GM23248 (cell line): ENCODE measurements around the gene RBM47. TPM values are rescaled to one million over a fixed set of nuclear protein-coding genes. Genes with fewer than 3 reads are reported as not detected.

Experiments
- DNase-seq: peaks from one replicate; pipeline ENCODE4 v3.0.0-alpha.2; 2015
- H2AFZ ChIP-seq: fragments of 200-600 bp; sonication (generic); 2 replicates; pipeline ENCODE4 v1.6.1; 2016; ENCODE audit warnings: antibody characterized with exemption
- H3F3A ChIP-seq: fragments of 200-600 bp; sonication (generic); 2 replicates; pipeline ENCODE4 v1.6.1; 2016; ENCODE audit warnings: mild to moderate bottlenecking, antibody characterized with exemption, mixed run types; ENCODE audit not compliant: insufficient read depth
- H3K27ac ChIP-seq: fragments of 200-600 bp; sonication (generic); 2 replicates; pipeline ENCODE4 v1.5.1; 2016; ENCODE audit warnings: mild to moderate bottlenecking
- H3K27me3 ChIP-seq: fragments of 200-600 bp; sonication (generic); replicated peaks from 2 replicates; pipeline ENCODE4 v1.6.1; 2016; ENCODE audit warnings: mild to moderate bottlenecking; ENCODE audit not compliant: insufficient read depth
- H3K36me3 ChIP-seq: fragments of 200-600 bp; sonication (generic); 2 replicates; pipeline ENCODE4 v1.6.1; 2016; ENCODE audit warnings: low read depth, mild to moderate bottlenecking
- H3K4me1 ChIP-seq: fragments of 200-600 bp; sonication (generic); 2 replicates; pipeline ENCODE4 v1.6.1; 2016; ENCODE audit warnings: mild to moderate bottlenecking; ENCODE audit not compliant: insufficient read depth
- H3K4me2 ChIP-seq: fragments of 200-600 bp; sonication (generic); one replicate; pipeline ENCODE4 v1.6.1; 2016; ENCODE audit warnings: mild to moderate bottlenecking; ENCODE audit not compliant: unreplicated experiment
- H3K4me3 ChIP-seq: fragments of 200-600 bp; sonication (generic); 2 replicates; pipeline ENCODE4 v1.5.1; 2016; ENCODE audit warnings: mild to moderate bottlenecking
- H3K79me2 ChIP-seq: fragments of 200-600 bp; sonication (generic); 2 replicates; pipeline ENCODE4 v1.6.1; 2016; ENCODE audit warnings: mild to moderate bottlenecking; ENCODE audit not compliant: insufficient read depth
- H3K9ac ChIP-seq: fragments of 200-600 bp; sonication (generic); 2 replicates; pipeline ENCODE4 v1.6.1; 2016; ENCODE audit warnings: mild to moderate bottlenecking
- H3K9me2 ChIP-seq: fragments of 200-600 bp; sonication (generic); 2 replicates; pipeline ENCODE4 v1.6.1; 2016; ENCODE audit warnings: mixed run types, mild to moderate bottlenecking, moderate library complexity; ENCODE audit not compliant: insufficient read depth
- H3K9me3 ChIP-seq: fragments of 200-600 bp; sonication (generic); one replicate; pipeline ENCODE4 v1.6.1; 2017; ENCODE audit warnings: low read depth
- H4K20me1 ChIP-seq: fragments of 200-600 bp; sonication (generic); 2 replicates; pipeline ENCODE4 v1.6.0; 2016; ENCODE audit not compliant: insufficient read depth
- EZH2 ChIP-seq: fragments of 200-600 bp; sonication (generic); IDR thresholded peaks from 2 replicates; pipeline ENCODE4 v1.6.1; 2018; ENCODE audit warnings: antibody characterized with exemption, mild to moderate bottlenecking; ENCODE audit not compliant: insufficient read depth, poor library complexity, severe bottlenecking
- EZH2phosphoT487 ChIP-seq: fragments of 200-600 bp; sonication (generic); IDR thresholded peaks from 2 replicates; pipeline ENCODE4 v1.6.1; 2018; ENCODE audit warnings: antibody characterized with exemption, moderate library complexity, mild to moderate bottlenecking, low read depth; ENCODE audit not compliant: insufficient read depth
- WGBS, 2 experiments: methylation state at CpG; one replicate each; pipeline ENCODE4 v1.1.6; 2015 to 2017; ENCODE audit warnings: low lambda C conversion rate in 2 of 2, low coverage in 1 of 2; ENCODE audit errors: missing lambda C conversion rate in 2 of 2; 5-methylcytosine and 5-hydroxymethylcytosine counted together
- in situ Hi-C: fragments of 300-500 bp; cut with MboI; formaldehyde crosslinking; loops from 2 replicates; pipeline ENCODE4 v1.15.0; 2020
- polyA plus RNA-seq: library from polyadenylated mRNA; unstranded; fragments of >200 nt; fragmentation: Nextera tagmentation; extraction: Ambion mirVana; gene quantifications from 2 replicates; pipeline ENCODE4 v1.2.1, GENCODE V29; 2016
- total RNA-seq: library from RNA; depleted of rRNA; stranded (reverse); fragments of >200 nt; shearing (Covaris generic); gene quantifications from 2 replicates; pipeline ENCODE4 v1.2.3, GENCODE V29; 2014

Gene RBM47
- total and polyA plus RNA-seq, 2 experiments from 2014 or later = 0.70 to 1.3 TPM

DNA sequence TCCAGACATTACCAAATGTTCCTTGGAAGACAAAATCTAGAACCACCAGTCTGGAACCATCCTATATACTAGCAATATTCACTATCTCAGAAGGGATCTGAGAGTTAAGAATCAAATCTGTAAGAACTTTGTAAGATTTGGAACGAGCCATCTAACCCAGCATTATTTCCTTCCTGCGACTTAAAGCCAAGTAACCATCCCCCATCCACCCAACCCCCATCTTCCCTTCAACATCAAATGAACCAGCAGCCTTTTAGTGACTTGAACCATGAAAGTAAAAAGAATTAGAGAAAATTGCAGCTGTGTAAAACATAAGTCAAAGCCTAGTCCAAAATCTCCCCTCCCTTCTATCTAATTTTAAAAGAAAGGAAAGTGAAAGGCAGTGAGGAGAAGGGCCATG, 15.6 kb downstream of the RBM47 start:
- Histone ChIP-seq H3K9ac (no peak overlapping the region), H3F3A (peaks cover 12% of the 10 kb centered on the region; the same call in 1 of the 2 replicates), H3K4me3 (no peak overlapping the region), H3K4me1 (no peaks in the 10 kb centered on the region), H3K27me3 (no peaks in the 10 kb centered on the region), H3K36me3 (no peaks in the 10 kb centered on the region), H3K79me2 (no peaks in the 10 kb centered on the region), H3K9me2 (no peaks in the 10 kb centered on the region), H4K20me1 (no peaks in the 10 kb centered on the region), H3K4me2 (no peak overlapping the region), H3K27ac (no peak overlapping the region), H3K9me3 (no peaks in the 10 kb centered on the region), H2AFZ (no peak overlapping the region)
- DNase-seq = no peak
- TF ChIP-seq EZH2 = no peak
- TF ChIP-seq EZH2phosphoT487 = no peak
- in situ Hi-C loops = no loop called here
- 58 to 74% methylated on average over 2 of the region's 2 CpGs for WGBS, 2 experiments

DNA sequence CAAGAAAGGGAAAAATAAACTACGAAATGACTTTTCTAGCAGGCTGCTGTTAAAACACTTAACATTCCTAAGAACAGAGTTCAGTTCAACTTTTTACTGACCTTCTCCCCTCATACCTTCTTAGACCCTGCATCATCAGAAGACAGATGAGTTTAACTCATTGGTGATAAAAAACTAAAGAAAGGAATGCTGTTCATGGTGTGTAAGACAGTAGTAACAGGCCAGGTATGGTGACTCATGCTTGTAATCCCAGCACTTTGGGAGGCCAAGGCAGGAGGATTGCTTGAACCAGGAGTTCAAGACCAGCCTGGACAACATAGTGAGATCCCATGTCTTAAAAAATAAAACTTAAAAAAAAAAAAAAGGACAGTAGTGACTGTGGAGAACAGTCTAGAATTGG, 16.2 kb downstream of the RBM47 start:
- H4K20me1 ChIP-seq = no peaks in the 10 kb centered on the region
- H3K27ac ChIP-seq = no peak overlapping the region
- H2AFZ ChIP-seq = no peak overlapping the region
- no peaks in the 10 kb centered on the region for H3K4me1 ChIP-seq
- H3F3A ChIP-seq = peaks cover 12% of the 10 kb centered on the region; the same call in 1 of the 2 replicates
- H3K9me2 ChIP-seq = no peaks in the 10 kb centered on the region
- H3K4me3 ChIP-seq = no peak overlapping the region
- no peaks in the 10 kb centered on the region for H3K27me3 ChIP-seq
- H3K4me2 ChIP-seq = no peak overlapping the region
- DNase-seq = peak; percentile 12
- H3K9ac ChIP-seq = no peak overlapping the region
- no peaks in the 10 kb centered on the region for H3K79me2 ChIP-seq
- H3K9me3 ChIP-seq = no peaks in the 10 kb centered on the region
- TF ChIP-seq EZH2phosphoT487 = no peak
- TF ChIP-seq EZH2 = no peak
- in situ Hi-C loops = no loop called here
- 11 to 18% methylated on average over 1 of the region's 1 CpG for WGBS, 2 experiments
- H3K36me3 ChIP-seq = no peaks in the 10 kb centered on the region

DNA sequence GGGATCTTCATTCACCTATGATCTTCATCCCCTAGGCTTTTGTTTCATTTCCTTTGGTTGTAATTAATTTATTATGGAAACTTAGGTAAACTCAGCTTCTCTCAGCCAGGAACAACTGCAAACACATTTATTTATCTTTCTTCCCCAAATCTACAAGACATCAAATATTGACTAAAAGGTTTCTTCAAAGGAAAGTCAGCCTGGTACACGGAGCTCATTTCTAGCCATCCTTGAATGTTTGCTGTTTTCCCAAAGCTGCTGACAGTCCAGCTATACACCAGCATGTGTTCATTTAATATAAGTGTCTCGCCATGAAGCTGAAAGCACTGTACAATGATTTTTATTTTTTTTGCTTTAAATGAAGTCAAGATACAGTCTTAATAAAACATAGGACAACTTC, 16.8 kb downstream of the RBM47 start:
- H3K79me2 ChIP-seq = no peaks in the 10 kb centered on the region
- H3K4me3 ChIP-seq = no peak overlapping the region
- H3F3A ChIP-seq = peaks cover 12% of the 10 kb centered on the region; the same call in 1 of the 2 replicates
- H3K9me3 ChIP-seq = no peaks in the 10 kb centered on the region
- 51 to 52% methylated on average over 2 of the region's 2 CpGs for WGBS, 2 experiments
- no peak overlapping the region for H2AFZ ChIP-seq
- H3K9me2 ChIP-seq = no peaks in the 10 kb centered on the region
- in situ Hi-C loops = no loop called here
- no peak for TF ChIP-seq EZH2
- TF ChIP-seq EZH2phosphoT487 = no peak
- H3K27me3 ChIP-seq = no peaks in the 10 kb centered on the region
- H3K36me3 ChIP-seq = no peaks in the 10 kb centered on the region
- no peak for DNase-seq
- H3K4me2 ChIP-seq = no peak overlapping the region
- no peak overlapping the region for H3K9ac ChIP-seq
- H3K27ac ChIP-seq = no peak overlapping the region
- H4K20me1 ChIP-seq = no peaks in the 10 kb centered on the region
- no peaks in the 10 kb centered on the region for H3K4me1 ChIP-seq

DNA sequence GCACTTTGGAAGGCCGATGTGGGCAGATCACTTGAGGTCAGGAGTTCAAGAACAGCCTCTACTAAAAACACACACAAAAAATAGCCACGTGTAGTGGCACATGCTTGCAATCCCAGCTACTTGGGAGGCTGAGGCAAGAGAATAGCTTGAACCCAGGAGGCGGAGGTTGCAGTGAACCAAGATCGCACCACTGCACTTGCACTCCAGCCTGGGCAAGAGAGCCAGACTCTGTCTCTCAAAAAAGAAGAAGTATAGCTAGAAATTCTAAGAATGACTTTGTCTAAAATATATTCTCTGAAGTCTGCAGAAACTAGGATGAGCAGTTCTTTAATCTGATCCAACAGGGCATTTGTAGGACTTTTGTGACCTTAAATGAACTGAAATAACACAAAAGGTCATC, 17.4 kb downstream of the RBM47 start:
- in situ Hi-C loops = no loop called here
- Histone ChIP-seq H3K9me3 (no peaks in the 10 kb centered on the region), H2AFZ (no peak overlapping the region), H3K36me3 (no peaks in the 10 kb centered on the region), H3K4me1 (no peaks in the 10 kb centered on the region), H3K27me3 (no peaks in the 10 kb centered on the region), H3K4me2 (no peak overlapping the region), H3K27ac (no peak overlapping the region), H3K9me2 (no peaks in the 10 kb centered on the region), H4K20me1 (no peaks in the 10 kb centered on the region), H3F3A (peaks cover 12% of the 10 kb centered on the region; the same call in 1 of the 2 replicates), H3K79me2 (no peaks in the 10 kb centered on the region), H3K9ac (no peak overlapping the region), H3K4me3 (no peak overlapping the region)
- WGBS, 2 experiments = 81 to 87% methylated on average over 4 of the region's 4 CpGs
- TF ChIP-seq EZH2 = no peak
- TF ChIP-seq EZH2phosphoT487 = no peak
- DNase-seq = no peak

DNA sequence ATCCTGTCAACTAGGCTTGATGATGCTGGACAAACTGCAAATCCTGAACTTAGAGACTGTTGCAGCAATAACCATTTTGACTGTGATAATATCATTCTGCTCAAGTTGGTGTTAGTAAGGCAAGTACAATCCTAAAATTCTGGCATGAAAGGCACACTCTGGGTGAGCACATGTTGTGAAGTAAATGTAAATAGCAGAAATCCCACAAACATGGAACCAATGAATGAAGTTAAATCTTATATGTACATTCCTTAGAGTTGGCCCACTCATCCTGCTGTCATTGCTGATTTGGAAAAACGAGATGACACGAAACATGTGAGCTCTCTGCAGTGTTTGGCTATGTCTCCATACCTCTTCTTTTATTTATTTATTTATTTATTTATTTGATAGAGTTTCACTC, 21.0 kb downstream of the RBM47 start:
- no peak overlapping the region for H3K4me3 ChIP-seq
- peak; percentile 24 for DNase-seq
- 59 to 67% methylated on average over 2 of the region's 2 CpGs for WGBS, 2 experiments
- no peaks in the 10 kb centered on the region for H3K9me2 ChIP-seq
- H3K9ac ChIP-seq = no peak overlapping the region
- no peaks in the 10 kb centered on the region for H3K27me3 ChIP-seq
- no peaks in the 10 kb centered on the region for H3K4me1 ChIP-seq
- no peaks in the 10 kb centered on the region for H3K36me3 ChIP-seq
- H3K9me3 ChIP-seq = no peaks in the 10 kb centered on the region
- H4K20me1 ChIP-seq = no peaks in the 10 kb centered on the region
- H2AFZ ChIP-seq = no peak overlapping the region
- in situ Hi-C loops = no loop called here
- H3F3A ChIP-seq = peaks cover 10% of the 10 kb centered on the region; the same call in 1 of the 2 replicates
- no peak overlapping the region for H3K27ac ChIP-seq
- H3K79me2 ChIP-seq = no peaks in the 10 kb centered on the region
- TF ChIP-seq EZH2 (no peak), EZH2phosphoT487 (no peak)
- no peak overlapping the region for H3K4me2 ChIP-seq
